HepG2 (cell line): ENCODE data around the gene ESYT3. TPM values are rescaled to one million over a fixed set of nuclear protein-coding genes. Genes with fewer than 3 reads are reported as not detected.

Experiments used
- DNMT3B ChIP-seq: conservative IDR thresholded peaks from 2 replicates; pipeline ENCODE4 v1.6.1; 2016; ENCODE audit warnings: missing biosample characterization, control low read depth
- FOSL1 ChIP-seq: sonication (generic); formaldehyde crosslinking; IDR thresholded peaks from 2 replicates; pipeline ENCODE4 v1.9.0; 2021; ENCODE audit warnings: missing genetic modification reagents, borderline replicate concordance
- KDM3A ChIP-seq: IDR thresholded peaks from 2 replicates; pipeline ENCODE4 v1.6.1; 2018; ENCODE audit warnings: low read depth, missing compliant biosample characterization
- KIAA2018 ChIP-seq: sonication (generic); formaldehyde crosslinking; IDR thresholded peaks from 2 replicates; pipeline ENCODE4 v1.5.0; 2020; ENCODE audit warnings: mild to moderate bottlenecking, missing genetic modification reagents, borderline replicate concordance
- MEF2D ChIP-seq: sonication (generic); formaldehyde crosslinking; IDR thresholded peaks from 2 replicates; pipeline ENCODE4 v1.5.1; 2020; ENCODE audit warnings: mild to moderate bottlenecking, missing genetic modification reagents
- NAIF1 ChIP-seq: sonication (generic); formaldehyde crosslinking; IDR thresholded peaks from 2 replicates; pipeline ENCODE4 v1.5.0; 2020; ENCODE audit warnings: mild to moderate bottlenecking, missing genetic modification reagents, borderline replicate concordance
- NFKBIZ ChIP-seq: IDR thresholded peaks from 2 replicates; pipeline ENCODE4 v1.6.1; 2018; ENCODE audit warnings: missing genetic modification reagents, missing compliant biosample characterization
- SIX4 ChIP-seq: sonication (generic); formaldehyde crosslinking; IDR thresholded peaks from 2 replicates; pipeline ENCODE4 v1.4.0; 2020; ENCODE audit warnings: missing genetic modification reagents
- TAF1 ChIP-seq: sonication (generic); formaldehyde crosslinking; IDR thresholded peaks from 2 replicates; pipeline ENCODE4 v1.4.0; 2020; ENCODE audit warnings: missing genetic modification reagents
- TBX2 ChIP-seq: sonication (generic); formaldehyde crosslinking; IDR thresholded peaks from 2 replicates; pipeline ENCODE4 v1.5.0; 2020; ENCODE audit warnings: missing genetic modification reagents, mild to moderate bottlenecking, borderline replicate concordance
- ZHX2 ChIP-seq, 2 experiments: sonication (generic) in 1 of 2; formaldehyde crosslinking in 1 of 2; IDR thresholded peaks; 2 replicates each; pipeline versions ENCODE4 v1.6.1 to v1.9.0; 2014 to 2022; ENCODE audit warnings: antibody characterized with exemption in 1 of 2, borderline replicate concordance in 1 of 2, inconsistent platforms in 1 of 2, low read depth in 1 of 2, missing genetic modification reagents in 1 of 2
- ZNF10 ChIP-seq: sonication (generic); formaldehyde crosslinking; IDR thresholded peaks from 2 replicates; pipeline ENCODE4 v1.4.0; 2020; ENCODE audit warnings: mild to moderate bottlenecking, low read depth, missing genetic modification reagents, borderline replicate concordance
- ZSCAN5A ChIP-seq: sonication (generic); formaldehyde crosslinking; IDR thresholded peaks from 2 replicates; pipeline ENCODE4 v1.8.0; 2022; ENCODE audit warnings: mild to moderate bottlenecking, missing genetic modification reagents, borderline replicate concordance
- polyA plus RNA-seq, 8 experiments: library from polyadenylated mRNA; depleted of rRNA in 3 of 8; stranded (reverse) in 7 of 8; unstranded in 1 of 8; fragments of >200 nt; fragmentation: Illumina TruSeq in 4 of 8; extraction: Trizol in 4 of 8; gene quantifications; 2 replicates each; pipeline versions ENCODE4 v1.2.1 to v1.2.3, GENCODE V29; 2011 to 2016; ENCODE audit warnings: low read depth in 4 of 8, missing spikeins in 1 of 8, mixed read lengths in 1 of 8; ENCODE audit not compliant: insufficient read depth in 1 of 8
- total RNA-seq, 5 experiments: library from RNA; depleted of rRNA; stranded (reverse); fragments of >200 nt; fragmentation: Illumina TruSeq; extraction: Trizol; gene quantifications; 2 replicates each; pipeline ENCODE4 v1.2.3, GENCODE V29; 2016; ENCODE audit warnings: low read depth in 1 of 5

Gene ESYT3
- total and polyA plus RNA-seq, 2 of the 13 experiments (the other 11 are each of a cell fraction or from before 2014, with no cell fraction given): 1.5 to 4.1 TPM

GRCh38 chr3:138434276-138434874 is at the start of gene ESYT3 (continued):
- TF ChIP-seq KIAA2018 (CRISPR knock-in tag) (no peak), FOSL1 (CRISPR knock-in tag) (peak; percentile 38; the same call in 1 of the 2 replicates), ZSCAN5A (peak; percentile 92), ZHX2 (IDR thresholded peaks at IDR 0.05; ENCODE audit: low read depth) (no peak), ZHX2 (CRISPR knock-in tag; IDR thresholded peaks at IDR 0.05; ENCODE audit: borderline replicate concordance) (peak; percentile 96), NAIF1 (CRISPR knock-in tag) (peak; percentile 93), TAF1 (CRISPR knock-in tag) (peak; percentile 78), KDM3A (peak; percentile 76; the same call in 1 of the 2 replicates), MEF2D (CRISPR knock-in tag) (peak; percentile 96), SIX4 (CRISPR knock-in tag) (no peak), TBX2 (CRISPR knock-in tag) (peak; percentile 99), DNMT3B (CRISPR knock-in tag) (peak; percentile 68), ZNF10 (CRISPR knock-in tag) (no peak), NFKBIZ (CRISPR knock-in tag) (peak; percentile 95)
